ENCODE data around the gene GPX4. TPM values are rescaled to one million over a fixed set of nuclear protein-coding genes. Genes with fewer than 3 reads are reported as not detected.

The GPX4 gene
- total RNA-seq, 3 donors from 2014 or later = 126 to 187 (median 144) TPM

GRCh38 chr19:1155352-1156304, 51.8 kb downstream of the GPX4 start:
- DNase-seq (peak in 1 of 3 donors; percentile 56), ATAC-seq (peak; percentile 63)
- Histone ChIP-seq H3K4me1 (ENCODE audit: low read depth) (peaks cover 19% of the 10 kb centered on the region), H3K4me3 (no peak overlapping the region), H3K36me3 (ENCODE audit: low read depth) (no peaks in the 10 kb centered on the region), H3K9me3 (no peaks in the 10 kb centered on the region)
- intact Hi-C loops (cut with DNase I, micrococcal nuclease) = no loop called here
- no peak for TF ChIP-seq CTCF (IDR thresholded peaks at IDR 0.05)

Other genes starting within 250 kb of the GPX4 start
- 100 to 1,000 TPM in 2 of 3 donors, 10 to 100 TPM in 1; 43.1 to 209 (median 110) TPM for gene CFD, start 244.3 kb upstream of the GPX4 start, total RNA-seq
- gene MED16, start 210.8 kb upstream of the GPX4 start, total RNA-seq = 10 to 100 TPM; 53.4 to 77.4 (median 61.4) TPM
- gene RNU6-9, start 210.5 kb upstream of the GPX4 start, total RNA-seq = not detected
- gene R3HDM4, start 190.8 kb upstream of the GPX4 start, total RNA-seq = 10 to 100 TPM; 52.6 to 62.6 (median 54.8) TPM
- gene KISS1R, start 186.7 kb upstream of the GPX4 start, total RNA-seq = not detected
- gene ARID3A, start 178.0 kb upstream of the GPX4 start, total RNA-seq = 10 to 100 TPM; 10.1 to 16.0 (median 14.5) TPM
- 10 to 100 TPM; 23.8 to 42.0 (median 33.0) TPM for gene WDR18, start 119.6 kb upstream of the GPX4 start, total RNA-seq
- not detected for gene GRIN3B, start 103.6 kb upstream of the GPX4 start, total RNA-seq
- gene TMEM259, start 82.9 kb upstream of the GPX4 start, total RNA-seq = 100 to 1,000 TPM; 185 to 199 (median 190) TPM
- not detected for gene RNU6-2, start 82.5 kb upstream of the GPX4 start, total RNA-seq
- 10 to 100 TPM; 65.0 to 88.8 (median 84.7) TPM for gene CNN2, start 77.4 kb upstream of the GPX4 start, total RNA-seq
- gene ABCA7, start 63.9 kb upstream of the GPX4 start, total RNA-seq = 10 to 100 TPM; 23.5 to 25.6 (median 25.6) TPM
- gene ARHGAP45, start 36.8 kb upstream of the GPX4 start, total RNA-seq = 10 to 100 TPM; 33.9 to 64.3 (median 58.8) TPM
- 100 to 1,000 TPM; 108 to 138 (median 133) TPM for gene POLR2E, start 8.6 kb upstream of the GPX4 start, total RNA-seq
- 10 to 100 TPM; 58.0 to 86.6 (median 74.6) TPM for gene SBNO2, start 70.3 kb downstream of the GPX4 start, total RNA-seq
- gene STK11, start 101.8 kb downstream of the GPX4 start, total RNA-seq = 10 to 100 TPM; 69.6 to 86.6 (median 76.3) TPM
- gene CBARP, start 134.0 kb downstream of the GPX4 start, total RNA-seq = 1 to 10 TPM in 1 of 3 donors, under 1 TPM in 2; 0.29 to 1.2 (median 0.39) TPM
- 100 to 1,000 TPM; 302 to 391 (median 378) TPM for gene ATP5F1D, start 137.8 kb downstream of the GPX4 start, total RNA-seq
- gene MIDN, start 144.6 kb downstream of the GPX4 start, total RNA-seq = 100 to 1,000 TPM; 136 to 251 (median 213) TPM
- gene CIRBP, start 165.3 kb downstream of the GPX4 start, total RNA-seq = 100 to 1,000 TPM; 281 to 507 (median 300) TPM
- 10 to 100 TPM; 34.2 to 40.1 (median 39.8) TPM for gene FAM174C, start 171.5 kb downstream of the GPX4 start, total RNA-seq
- gene EFNA2, start 181.9 kb downstream of the GPX4 start, total RNA-seq = 10 to 100 TPM; 19.0 to 62.2 (median 61.7) TPM

Measured in mucosa of descending colon (tissue), 3 donors.